Measurements from ENCODE around the gene PLPP4. TPM values are rescaled to one million over a fixed set of nuclear protein-coding genes. Genes with fewer than 3 reads are reported as not detected.

The PLPP4 gene
- total and polyA plus RNA-seq, 2 of the 13 experiments (the other 11 are each of a cell fraction or from before 2014, with no cell fraction given), result not detected

DNA sequence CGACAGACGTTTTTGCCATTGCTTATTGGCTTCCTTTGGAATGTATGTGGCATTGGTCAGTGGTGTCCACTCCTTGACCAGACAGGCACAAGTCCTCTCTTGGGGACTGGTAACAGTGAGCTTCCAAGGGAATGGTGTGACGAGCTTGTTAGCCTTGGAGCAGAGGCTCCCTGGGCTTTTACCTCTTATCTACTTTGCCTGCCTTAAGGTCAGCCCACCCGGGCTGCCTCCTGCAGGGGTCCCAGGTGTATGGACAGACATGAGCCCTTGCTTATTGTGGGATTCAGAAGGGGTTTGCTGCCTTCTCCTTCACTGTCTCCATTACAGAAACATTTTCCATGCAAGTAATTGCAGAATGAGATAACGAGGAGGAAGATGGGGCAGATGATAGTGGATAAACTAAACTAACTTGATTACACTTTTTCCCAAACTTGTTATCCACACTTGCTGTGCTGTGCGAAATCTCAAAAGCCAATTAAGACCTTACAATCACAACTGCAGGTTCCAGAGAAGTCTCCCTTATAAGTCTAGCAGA is 29.7 kb downstream of the PLPP4 start:
- no peak overlapping the region for H3K4me3 ChIP-seq (replicated peaks in 1 of 3; ENCODE audit: insufficient read depth in 1 of 3, low read depth in 2 of 3, low read length in 3 of 3)
- no peaks in the 10 kb centered on the region for H3K4me1 ChIP-seq (ENCODE audit: insufficient read depth, low read length)
- H3K9ac ChIP-seq (ENCODE audit: insufficient read depth, low read depth, low read length), result no peak overlapping the region
- ATAC-seq, result no peak
- H3K4me2 ChIP-seq (ENCODE audit: low read depth, low read length), result no peak overlapping the region
- no peak overlapping the region for H2AFZ ChIP-seq (ENCODE audit: low read length)
- no peak for FAIRE-seq
- H3K9me3 ChIP-seq (ENCODE audit: low read length), result no peaks in the 10 kb centered on the region
- WGBS (ENCODE audit: low lambda C conversion rate), result 0% methylated on average over 5 of the region's 6 CpGs
- ChIA-PET POLR2A (no interaction called here), CTCF (ENCODE audit: low intra/inter-chr PET ratio, low total read pairs) (no interaction called here)
- no peaks in the 10 kb centered on the region for H3K27me3 ChIP-seq (ENCODE audit: control insufficient read depth in 1 of 2, insufficient read depth in 2 of 2, low read length in 2 of 2)
- no peak for TF ChIP-seq ZNF441 (CRISPR knock-in tag; IDR thresholded peaks at IDR 0.05; ENCODE audit: borderline replicate concordance)
- TF ChIP-seq TARDBP (CRISPR knock-in tag; IDR thresholded peaks at IDR 0.05), result no peak
- no peak for TF ChIP-seq ARID2 (CRISPR knock-in tag; IDR thresholded peaks at IDR 0.05; ENCODE audit: borderline replicate concordance)
- no peak for TF ChIP-seq ZNF549 (CRISPR knock-in tag; IDR thresholded peaks at IDR 0.05)
- no peak for TF ChIP-seq ZNF510 (CRISPR knock-in tag; IDR thresholded peaks at IDR 0.05; ENCODE audit: low read depth)
- TF ChIP-seq, protein P1, sequence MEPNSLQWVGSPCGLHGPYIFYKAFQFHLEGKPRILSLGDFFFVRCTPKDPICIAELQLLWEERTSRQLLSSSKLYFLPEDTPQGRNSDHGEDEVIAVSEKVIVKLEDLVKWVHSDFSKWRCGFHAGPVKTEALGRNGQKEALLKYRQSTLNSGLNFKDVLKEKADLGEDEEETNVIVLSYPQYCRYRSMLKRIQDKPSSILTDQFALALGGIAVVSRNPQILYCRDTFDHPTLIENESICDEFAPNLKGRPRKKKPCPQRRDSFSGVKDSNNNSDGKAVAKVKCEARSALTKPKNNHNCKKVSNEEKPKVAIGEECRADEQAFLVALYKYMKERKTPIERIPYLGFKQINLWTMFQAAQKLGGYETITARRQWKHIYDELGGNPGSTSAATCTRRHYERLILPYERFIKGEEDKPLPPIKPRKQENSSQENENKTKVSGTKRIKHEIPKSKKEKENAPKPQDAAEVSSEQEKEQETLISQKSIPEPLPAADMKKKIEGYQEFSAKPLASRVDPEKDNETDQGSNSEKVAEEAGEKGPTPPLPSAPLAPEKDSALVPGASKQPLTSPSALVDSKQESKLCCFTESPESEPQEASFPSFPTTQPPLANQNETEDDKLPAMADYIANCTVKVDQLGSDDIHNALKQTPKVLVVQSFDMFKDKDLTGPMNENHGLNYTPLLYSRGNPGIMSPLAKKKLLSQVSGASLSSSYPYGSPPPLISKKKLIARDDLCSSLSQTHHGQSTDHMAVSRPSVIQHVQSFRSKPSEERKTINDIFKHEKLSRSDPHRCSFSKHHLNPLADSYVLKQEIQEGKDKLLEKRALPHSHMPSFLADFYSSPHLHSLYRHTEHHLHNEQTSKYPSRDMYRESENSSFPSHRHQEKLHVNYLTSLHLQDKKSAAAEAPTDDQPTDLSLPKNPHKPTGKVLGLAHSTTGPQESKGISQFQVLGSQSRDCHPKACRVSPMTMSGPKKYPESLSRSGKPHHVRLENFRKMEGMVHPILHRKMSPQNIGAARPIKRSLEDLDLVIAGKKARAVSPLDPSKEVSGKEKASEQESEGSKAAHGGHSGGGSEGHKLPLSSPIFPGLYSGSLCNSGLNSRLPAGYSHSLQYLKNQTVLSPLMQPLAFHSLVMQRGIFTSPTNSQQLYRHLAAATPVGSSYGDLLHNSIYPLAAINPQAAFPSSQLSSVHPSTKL (CRISPR knock-in tag; IDR thresholded peaks at IDR 0.05), result no peak
- TF ChIP-seq, protein P2, sequence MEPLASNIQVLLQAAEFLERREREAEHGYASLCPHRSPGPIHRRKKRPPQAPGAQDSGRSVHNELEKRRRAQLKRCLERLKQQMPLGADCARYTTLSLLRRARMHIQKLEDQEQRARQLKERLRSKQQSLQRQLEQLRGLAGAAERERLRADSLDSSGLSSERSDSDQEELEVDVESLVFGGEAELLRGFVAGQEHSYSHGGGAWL (CRISPR knock-in tag; IDR thresholded peaks at IDR 0.05), result no peak
- TF ChIP-seq, protein P3, sequence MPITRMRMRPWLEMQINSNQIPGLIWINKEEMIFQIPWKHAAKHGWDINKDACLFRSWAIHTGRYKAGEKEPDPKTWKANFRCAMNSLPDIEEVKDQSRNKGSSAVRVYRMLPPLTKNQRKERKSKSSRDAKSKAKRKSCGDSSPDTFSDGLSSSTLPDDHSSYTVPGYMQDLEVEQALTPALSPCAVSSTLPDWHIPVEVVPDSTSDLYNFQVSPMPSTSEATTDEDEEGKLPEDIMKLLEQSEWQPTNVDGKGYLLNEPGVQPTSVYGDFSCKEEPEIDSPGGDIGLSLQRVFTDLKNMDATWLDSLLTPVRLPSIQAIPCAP (CRISPR knock-in tag; IDR thresholded peaks at IDR 0.05; ENCODE audit: low read depth), result no peak
- no peak for TF ChIP-seq SETDB1 (CRISPR knock-in tag; IDR thresholded peaks at IDR 0.05; ENCODE audit: borderline replicate concordance)
- no peak for TF ChIP-seq ZNF83 (CRISPR knock-in tag; IDR thresholded peaks at IDR 0.05; ENCODE audit: borderline replicate concordance)
- no peak for TF ChIP-seq YEATS2 (CRISPR knock-in tag; IDR thresholded peaks at IDR 0.05; ENCODE audit: borderline replicate concordance)
- TF ChIP-seq YEATS4 (CRISPR knock-in tag; IDR thresholded peaks at IDR 0.05; ENCODE audit: borderline replicate concordance), result no peak
- no peak for TF ChIP-seq ZNF879 (CRISPR knock-in tag; IDR thresholded peaks at IDR 0.05)
- no peak for TF ChIP-seq TAF1 (CRISPR knock-in tag; IDR thresholded peaks at IDR 0.05)
- TF ChIP-seq ZNF343 (CRISPR knock-in tag; IDR thresholded peaks at IDR 0.05), result no peak
- H3K36me3 ChIP-seq (replicated peaks in 1 of 2; ENCODE audit: control insufficient read depth in 1 of 2, insufficient read depth in 2 of 2, low read length in 2 of 2), result no peaks in the 10 kb centered on the region
- no peak for DNase-seq (ENCODE audit: low spot score)
- no peaks in the 10 kb centered on the region for H4K20me1 ChIP-seq (ENCODE audit: insufficient read depth, low read length)
- H3K27ac ChIP-seq (ENCODE audit: extremely low read length, insufficient read depth, low read length), result no peak overlapping the region
- H3K79me2 ChIP-seq (ENCODE audit: insufficient read depth, low read length), result no peaks in the 10 kb centered on the region
- no TSS peak for BruUV-seq (replicated peaks)
- intact Hi-C loops (cut with micrococcal nuclease; ENCODE audit: unreplicated experiment), result no loop called here
- in situ Hi-C loops (cut with HindIII; ENCODE audit: extremely low pct_ligation_motif_present, low pct_unique_long_range_greater_than_20kb), result no loop called here

Data from HepG2 (cell line).